Panc1 (cell line): Measurements from ENCODE around the gene SLC10A4. TPM values are rescaled to one million over a fixed set of nuclear protein-coding genes. Genes with fewer than 3 reads are reported as not detected.

ENCODE experiments used
- ATAC-seq: fragments of 200-7000 bp; cut with Tn5 transposase; 2 replicates; pipeline ENCODE4 v1.9.1; 2020; ENCODE audit warnings: mild to moderate bottlenecking, moderate library complexity
- BruUV-seq: library from RNA; stranded (reverse); fragments of 400-500 nt; replicated peaks from 2 replicates; lab custom pipeline; 2021; lab: Mats Ljungman, UMichigan
- CTCF ChIA-PET: fragments of 300-600 bp; sonication (Branson Sonifier 250); formaldehyde crosslinking; loops from one replicate; lab custom pipeline; 2022; ENCODE audit warnings: antibody characterized with exemption; lab: Charles Lee
- POLR2A ChIA-PET: fragments of 300-600 bp; sonication (Branson Sonifier 250); formaldehyde crosslinking; loops from one replicate; lab custom pipeline; 2022; ENCODE audit warnings: antibody characterized with exemption; lab: Charles Lee
- DNase-seq: peaks from one replicate; pipeline ENCODE4 v3.0.0-alpha.2; 2010; ENCODE audit warnings: low read depth, low spot score
- H3K27ac ChIP-seq: 2 replicates; pipeline ENCODE4 v1.5.1; 2011; ENCODE audit warnings: mild to moderate bottlenecking, low read length, inconsistent platforms
- H3K27me3 ChIP-seq: fragments of 200-500 bp; sonication (Bioruptor generic); 2 replicates; pipeline ENCODE4 v1.6.0; 2014; ENCODE audit warnings: low read length, inconsistent platforms; ENCODE audit not compliant: control insufficient read depth, insufficient read depth
- H3K36me3 ChIP-seq: fragments of 200-500 bp; sonication (Bioruptor generic); 2 replicates; pipeline ENCODE4 v1.5.1; 2014; ENCODE audit warnings: inconsistent platforms, mild to moderate bottlenecking, low read length, moderate library complexity; ENCODE audit not compliant: control insufficient read depth, insufficient read depth
- H3K4me1 ChIP-seq: 2 replicates; pipeline ENCODE4 v1.5.1; 2011; ENCODE audit warnings: inconsistent platforms, mild to moderate bottlenecking, low read length, moderate library complexity; ENCODE audit not compliant: control insufficient read depth, insufficient read depth
- H3K4me3 ChIP-seq, 2 experiments: 2 replicates each; pipeline ENCODE4 v1.5.1; 2011 to 2012; ENCODE audit warnings: low read depth in 2 of 2, low read length in 2 of 2, mild to moderate bottlenecking in 2 of 2, inconsistent platforms in 1 of 2, moderate library complexity in 1 of 2
- H3K9me3 ChIP-seq: fragments of 200-500 bp; sonication (Bioruptor generic); 2 replicates; pipeline ENCODE4 v1.5.1; 2014; ENCODE audit warnings: low read depth, mild to moderate bottlenecking, inconsistent platforms, low read length, moderate library complexity; ENCODE audit not compliant: control insufficient read depth, insufficient read depth
- CTCF ChIP-seq: fragments of 450-650 bp; IDR thresholded peaks from 2 replicates; pipeline ENCODE4 v1.5.1; 2017; ENCODE audit warnings: mild to moderate bottlenecking
- POLR2AphosphoS5 ChIP-seq: IDR thresholded peaks from 2 replicates; pipeline ENCODE4 v1.6.1; 2012; ENCODE audit warnings: mild to moderate bottlenecking, low read depth, low read length, moderate library complexity
- REST ChIP-seq, 2 experiments: IDR thresholded peaks; 2 replicates each; pipeline ENCODE4 v1.6.1; 2011 to 2012; ENCODE audit warnings: low read depth in 2 of 2, control low read depth in 1 of 2, low read length in 1 of 2, mild to moderate bottlenecking in 1 of 2, moderate library complexity in 1 of 2; ENCODE audit not compliant: insufficient read depth in 1 of 2
- SIN3A ChIP-seq: IDR thresholded peaks from 2 replicates; pipeline ENCODE4 v1.6.1; 2012; ENCODE audit warnings: low read depth, mild to moderate bottlenecking, low read length, moderate library complexity, borderline replicate concordance; ENCODE audit not compliant: insufficient read depth
- TCF7L2 ChIP-seq: IDR thresholded peaks from 2 replicates; pipeline ENCODE4 v1.6.1; 2011; ENCODE audit warnings: mild to moderate bottlenecking, low read depth, low read length, inconsistent platforms
- in situ Hi-C: cut with HindIII; loops from 2 replicates; pipeline ENCODE4 v1.10.0; 2016; ENCODE audit warnings: low sequenced_read_pairs, low pct_unique_long_range_greater_than_20kb
- intact Hi-C: fragments of 100-400 bp; cut with micrococcal nuclease; formaldehyde crosslinking; loops from one replicate; pipeline ENCODE4 v1.10.0; 2022; ENCODE audit not compliant: unreplicated experiment
- total RNA-seq: library from RNA; stranded (reverse); gene quantifications from one replicate; pipeline ENCODE4 v1.2.1, GENCODE V29; 2021; ENCODE audit not compliant: unreplicated experiment

SLC10A4 gene
- total RNA-seq, 1 experiment from 2014 or later, result 1.2 TPM

DNA sequence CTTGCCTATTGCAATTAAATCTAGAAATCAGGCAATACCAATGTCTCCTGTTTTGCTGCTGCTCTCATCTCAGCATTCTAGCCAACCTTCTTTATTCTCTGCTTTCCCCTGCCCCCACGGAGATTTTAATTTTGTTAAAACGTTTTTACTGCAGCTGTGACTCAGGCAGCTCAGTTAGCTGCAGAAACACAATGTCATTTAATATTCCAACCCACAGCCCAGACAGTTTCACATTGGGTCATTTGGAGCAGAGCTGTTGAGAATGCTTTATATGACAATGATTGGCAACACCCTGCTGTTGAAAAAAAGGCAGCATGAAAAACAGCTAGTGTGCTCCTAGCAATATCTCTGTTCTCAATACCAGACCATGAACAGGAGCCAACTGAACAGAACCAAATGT lies 12.6 kb upstream of the SLC10A4 start:
- DNase-seq, result no peak
- BruUV-seq, result no TSS peak
- Histone ChIP-seq H3K27ac (no peak overlapping the region), H3K9me3 (no peaks in the 10 kb centered on the region), H3K4me3 (no peak overlapping the region), H3K27me3 (no peaks in the 10 kb centered on the region), H3K36me3 (no peaks in the 10 kb centered on the region), H3K4me1 (no peaks in the 10 kb centered on the region)
- ATAC-seq, result no peak
- intact Hi-C loops, result no loop called here
- ChIA-PET POLR2A (no interaction called here), CTCF (no interaction called here)
- in situ Hi-C loops, result no loop called here
- TF ChIP-seq CTCF, result no peak
- no peak for TF ChIP-seq REST (IDR thresholded peaks at IDR 0.05; ENCODE audit: insufficient read depth in 1 of 2, low read depth in 2 of 2, low read length in 1 of 2)
- no peak for TF ChIP-seq POLR2AphosphoS5
- TF ChIP-seq TCF7L2, result no peak
- no peak for TF ChIP-seq SIN3A

DNA sequence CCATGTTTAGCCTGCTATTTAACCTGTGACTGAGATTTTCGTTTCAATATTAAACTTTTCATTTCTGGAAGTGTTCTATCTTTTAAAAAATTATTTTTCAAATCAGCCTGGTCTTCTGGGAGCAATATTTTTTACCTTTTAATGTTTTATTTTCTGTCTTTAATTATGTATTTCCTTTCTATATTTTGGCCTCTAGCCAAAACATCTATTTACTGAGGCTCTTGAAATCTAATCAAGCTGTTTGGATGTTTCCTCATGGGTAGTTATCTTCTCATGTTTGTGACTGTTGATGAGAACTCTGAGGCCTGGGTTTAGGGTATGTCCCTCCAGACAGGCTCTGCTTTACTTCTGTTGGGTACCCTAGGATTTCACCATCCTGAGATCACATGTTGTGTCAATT lies 10.3 kb upstream of the SLC10A4 start:
- in situ Hi-C loops, result no loop called here
- CTCF ChIA-PET, result no interaction called here

More for the DNA sequence above, 10.3 kb upstream of the SLC10A4 start:
- TF ChIP-seq CTCF (no peak), TCF7L2 (no peak), SIN3A (no peak), REST (IDR thresholded peaks at IDR 0.05; ENCODE audit: insufficient read depth in 1 of 2, low read depth in 2 of 2, low read length in 1 of 2) (no peak), POLR2AphosphoS5 (no peak)
- no peaks in the 10 kb centered on the region for H3K9me3 ChIP-seq
- DNase-seq (no peak), ATAC-seq (no peak)
- no peaks in the 10 kb centered on the region for H3K27me3 ChIP-seq
- POLR2A ChIA-PET, result no interaction called here
- no peaks in the 10 kb centered on the region for H3K4me1 ChIP-seq
- no peak overlapping the region for H3K27ac ChIP-seq
- no TSS peak for BruUV-seq
- intact Hi-C loops, result no loop called here
- no peaks in the 10 kb centered on the region for H3K36me3 ChIP-seq
- H3K4me3 ChIP-seq, result no peak overlapping the region
